ENCODE measurements around the gene TMPRSS3.

The TMPRSS3 gene

GRCh38 chr21:42343963-42344510, 51.8 kb downstream of the TMPRSS3 start:
- no peak for DNase-seq (ENCODE audit: low read depth)
- no peak overlapping the region for H3K4me3 ChIP-seq (ENCODE audit: low read depth, low read length)
- TF ChIP-seq CTCF (conservative IDR thresholded peaks at IDR 0.05; ENCODE audit: low read depth, low read length) = no peak

GRCh38 chr21:42343556-42343955, 52.3 kb downstream of the TMPRSS3 start:
- H3K4me3 ChIP-seq (ENCODE audit: low read depth, low read length) = no peak overlapping the region
- no peak for TF ChIP-seq CTCF (conservative IDR thresholded peaks at IDR 0.05; ENCODE audit: low read depth, low read length)
- no peak for DNase-seq (ENCODE audit: low read depth)

- no peak overlapping the region for H3K4me3 ChIP-seq (ENCODE audit: low read depth, low read length)
- no peak for TF ChIP-seq CTCF (conservative IDR thresholded peaks at IDR 0.05; ENCODE audit: low read depth, low read length)
- no peak for DNase-seq (ENCODE audit: low read depth)
These were observed 52.8 kb downstream of the TMPRSS3 start for GRCh38 chr21:42343101-42343500.

GRCh38 chr21:42341776-42342542, 53.9 kb downstream of the TMPRSS3 start:
- DNase-seq (ENCODE audit: low read depth) = no peak
- no peak overlapping the region for H3K4me3 ChIP-seq (ENCODE audit: low read depth, low read length)
- TF ChIP-seq CTCF (conservative IDR thresholded peaks at IDR 0.05; ENCODE audit: low read depth, low read length) = no peak

GRCh38 chr21:42340187-42341050, 55.4 kb downstream of the TMPRSS3 start:
- H3K4me3 ChIP-seq (ENCODE audit: low read depth, low read length) = no peak overlapping the region
- TF ChIP-seq CTCF (conservative IDR thresholded peaks at IDR 0.05; ENCODE audit: low read depth, low read length) = no peak
- DNase-seq (ENCODE audit: low read depth) = no peak

- no peak for DNase-seq (ENCODE audit: low read depth)
- H3K4me3 ChIP-seq (ENCODE audit: low read depth, low read length) = no peak overlapping the region
- TF ChIP-seq CTCF (conservative IDR thresholded peaks at IDR 0.05; ENCODE audit: low read depth, low read length) = no peak
These were observed 56.8 kb downstream of the TMPRSS3 start for GRCh38 chr21:42338729-42339715.
